ENCODE results near the gene ADIPOR1.
"Not testable (repeated sequence)": the region's sequence is repeated elsewhere in the genome, so short reads cannot be mapped to it uniquely, and the experiment has no call there.

The ADIPOR1 gene

GRCh38 chr1:202919615-202920014 is 38.5 kb downstream of the ADIPOR1 start:
- DNase-seq (ENCODE audit: insufficient read length, low spot score) (no peak), FAIRE-seq (no peak)
- TF ChIP-seq SPI1 (IDR thresholded peaks at IDR 0.05; ENCODE audit: low read depth, low read length) = no peak
- no peak for TF ChIP-seq PAX5 (IDR thresholded peaks at IDR 0.05; ENCODE audit: insufficient read depth, low read length, severe bottlenecking)
- no peak for TF ChIP-seq POU2F2 (IDR thresholded peaks at IDR 0.05; ENCODE audit: low read depth, low read length)
- TF ChIP-seq POLR2A (IDR thresholded peaks at IDR 0.05; ENCODE audit: low read depth, low read length) = no peak
- no peak for TF ChIP-seq POLR2AphosphoS5 (IDR thresholded peaks at IDR 0.05; ENCODE audit: low read depth, low read length)
- no peak for TF ChIP-seq TAF1 (IDR thresholded peaks at IDR 0.05; ENCODE audit: low read depth, low read length)

- FAIRE-seq (no peak), DNase-seq (ENCODE audit: insufficient read length, low spot score) (no peak)
- no peak for TF ChIP-seq POU2F2 (IDR thresholded peaks at IDR 0.05; ENCODE audit: low read depth, low read length)
- no peak for TF ChIP-seq TAF1 (IDR thresholded peaks at IDR 0.05; ENCODE audit: low read depth, low read length)
- no peak for TF ChIP-seq POLR2AphosphoS5 (IDR thresholded peaks at IDR 0.05; ENCODE audit: low read depth, low read length)
- no peak for TF ChIP-seq SPI1 (IDR thresholded peaks at IDR 0.05; ENCODE audit: low read depth, low read length)
- TF ChIP-seq PAX5 (IDR thresholded peaks at IDR 0.05; ENCODE audit: insufficient read depth, low read length, severe bottlenecking) = no peak
- no peak for TF ChIP-seq POLR2A (IDR thresholded peaks at IDR 0.05; ENCODE audit: low read depth, low read length)
Measured at GRCh38 chr1:202915146-202915545, 43.0 kb downstream of the ADIPOR1 start.

- FAIRE-seq; DNase-seq (ENCODE audit: insufficient read length, low spot score): not testable (repeated sequence)
Measured at GRCh38 chr1:202912476-202912875, 45.6 kb downstream of the ADIPOR1 start.

- TF ChIP-seq PAX5 (IDR thresholded peaks at IDR 0.05; ENCODE audit: insufficient read depth, low read length, severe bottlenecking) (no peak), POLR2AphosphoS5 (IDR thresholded peaks at IDR 0.05; ENCODE audit: low read depth, low read length) (no peak), POLR2A (IDR thresholded peaks at IDR 0.05; ENCODE audit: low read depth, low read length) (no peak), TAF1 (IDR thresholded peaks at IDR 0.05; ENCODE audit: low read depth, low read length) (no peak)
- FAIRE-seq (no peak), DNase-seq (ENCODE audit: insufficient read length, low spot score) (no peak)
Measured at GRCh38 chr1:202909494-202909893, 48.6 kb downstream of the ADIPOR1 start.

- TF ChIP-seq PAX5 (IDR thresholded peaks at IDR 0.05; ENCODE audit: insufficient read depth, low read length, severe bottlenecking) (no peak), POU2F2 (IDR thresholded peaks at IDR 0.05; ENCODE audit: low read depth, low read length) (no peak), POLR2A (IDR thresholded peaks at IDR 0.05; ENCODE audit: low read depth, low read length) (no peak), SPI1 (IDR thresholded peaks at IDR 0.05; ENCODE audit: low read depth, low read length) (no peak), TAF1 (IDR thresholded peaks at IDR 0.05; ENCODE audit: low read depth, low read length) (no peak), POLR2AphosphoS5 (IDR thresholded peaks at IDR 0.05; ENCODE audit: low read depth, low read length) (no peak)
- FAIRE-seq = no peak
- DNase-seq (ENCODE audit: insufficient read length, low spot score) = no peak
Measured at GRCh38 chr1:202908998-202909397, 49.1 kb downstream of the ADIPOR1 start.

- no peak for DNase-seq (ENCODE audit: insufficient read length, low spot score)
- TF ChIP-seq POLR2AphosphoS5 (IDR thresholded peaks at IDR 0.05; ENCODE audit: low read depth, low read length) (no peak), PAX5 (IDR thresholded peaks at IDR 0.05; ENCODE audit: insufficient read depth, low read length, severe bottlenecking) (no peak), TAF1 (IDR thresholded peaks at IDR 0.05; ENCODE audit: low read depth, low read length) (no peak), POU2F2 (IDR thresholded peaks at IDR 0.05; ENCODE audit: low read depth, low read length) (no peak), SPI1 (IDR thresholded peaks at IDR 0.05; ENCODE audit: low read depth, low read length) (no peak), POLR2A (IDR thresholded peaks at IDR 0.05; ENCODE audit: low read depth, low read length) (no peak)
- no peak for FAIRE-seq
Measured at GRCh38 chr1:202905331-202905730, 52.8 kb downstream of the ADIPOR1 start.

- DNase-seq (ENCODE audit: insufficient read length, low spot score); FAIRE-seq: not testable (repeated sequence)
Measured at GRCh38 chr1:202903808-202904207, 54.3 kb downstream of the ADIPOR1 start.

GRCh38 chr1:202901555-202901954 is 56.6 kb downstream of the ADIPOR1 start:
- FAIRE-seq = no peak
- DNase-seq (ENCODE audit: insufficient read length, low spot score) = no peak
- TF ChIP-seq POU2F2 (IDR thresholded peaks at IDR 0.05; ENCODE audit: low read depth, low read length) = no peak
- no peak for TF ChIP-seq PAX5 (IDR thresholded peaks at IDR 0.05; ENCODE audit: insufficient read depth, low read length, severe bottlenecking)
- TF ChIP-seq POLR2AphosphoS5 (IDR thresholded peaks at IDR 0.05; ENCODE audit: low read depth, low read length) = no peak
- no peak for TF ChIP-seq SPI1 (IDR thresholded peaks at IDR 0.05; ENCODE audit: low read depth, low read length)
- TF ChIP-seq POLR2A (IDR thresholded peaks at IDR 0.05; ENCODE audit: low read depth, low read length) = no peak
- TF ChIP-seq TAF1 (IDR thresholded peaks at IDR 0.05; ENCODE audit: low read depth, low read length) = no peak

- FAIRE-seq = no peak
- no peak for TF ChIP-seq SPI1 (IDR thresholded peaks at IDR 0.05; ENCODE audit: low read depth, low read length)
- TF ChIP-seq POLR2A (IDR thresholded peaks at IDR 0.05; ENCODE audit: low read depth, low read length) = no peak
- TF ChIP-seq POU2F2 (IDR thresholded peaks at IDR 0.05; ENCODE audit: low read depth, low read length) = no peak
- no peak for TF ChIP-seq POLR2AphosphoS5 (IDR thresholded peaks at IDR 0.05; ENCODE audit: low read depth, low read length)
- no peak for TF ChIP-seq PAX5 (IDR thresholded peaks at IDR 0.05; ENCODE audit: insufficient read depth, low read length, severe bottlenecking)
- no peak for TF ChIP-seq TAF1 (IDR thresholded peaks at IDR 0.05; ENCODE audit: low read depth, low read length)
- DNase-seq (ENCODE audit: insufficient read length, low spot score) = no peak
Measured at GRCh38 chr1:202892501-202892900, 65.6 kb downstream of the ADIPOR1 start.
